H9 (cell line): Measurements from ENCODE around the gene ADGRG4. TPM values are rescaled to one million over a fixed set of nuclear protein-coding genes. Genes with fewer than 3 reads are reported as not detected.

Source experiments
- DNase-seq: peaks from one replicate; pipeline ENCODE4 v3.0.0-alpha.2; 2017
- H2AFZ ChIP-seq: one replicate; pipeline ENCODE4 v1.6.1; 2013; ENCODE audit warnings: mild to moderate bottlenecking, low read length, control low read depth, moderate library complexity
- H2AK5ac ChIP-seq: 2 replicates; pipeline ENCODE4 v1.6.1; 2013; ENCODE audit warnings: low read length, control low read depth, mixed read lengths; ENCODE audit not compliant: insufficient read length
- H2BK120ac ChIP-seq: one replicate; pipeline ENCODE4 v1.6.1; 2013; ENCODE audit warnings: low read depth, mild to moderate bottlenecking, low read length, control low read depth, inconsistent platforms; ENCODE audit not compliant: poor library complexity, severe bottlenecking
- H2BK12ac ChIP-seq: 2 replicates; pipeline ENCODE4 v1.6.1; 2013; ENCODE audit warnings: low read length, control low read depth, mixed read lengths, low read depth; ENCODE audit not compliant: insufficient read length
- H2BK15ac ChIP-seq: 2 replicates; pipeline ENCODE4 v1.6.1; 2013; ENCODE audit warnings: low read depth, low read length, control low read depth
- H2BK20ac ChIP-seq: one replicate; pipeline ENCODE4 v1.6.1; 2013; ENCODE audit warnings: low read depth, mild to moderate bottlenecking, low read length, control low read depth, inconsistent platforms; ENCODE audit not compliant: poor library complexity, severe bottlenecking
- H2BK5ac ChIP-seq: 2 replicates; pipeline ENCODE4 v1.6.1; 2013; ENCODE audit warnings: low read length, control low read depth, mixed read lengths; ENCODE audit not compliant: insufficient read length
- H3K14ac ChIP-seq: 2 replicates; pipeline ENCODE4 v1.6.1; 2013; ENCODE audit warnings: low read length, control low read depth; ENCODE audit not compliant: insufficient read depth
- H3K18ac ChIP-seq: 2 replicates; pipeline ENCODE4 v1.6.1; 2013; ENCODE audit warnings: low read depth, mild to moderate bottlenecking, mixed read lengths, low read length, control low read depth; ENCODE audit not compliant: insufficient read length
- H3K23ac ChIP-seq: 2 replicates; pipeline ENCODE4 v1.6.1; 2013; ENCODE audit warnings: low read length, control low read depth, mixed read lengths, low read depth; ENCODE audit not compliant: insufficient read length
- H3K23me2 ChIP-seq: 2 replicates; pipeline ENCODE4 v1.6.1; 2013; ENCODE audit warnings: low read depth, mild to moderate bottlenecking, mixed read lengths, low read length, control low read depth; ENCODE audit not compliant: insufficient read length, poor library complexity, severe bottlenecking
- H3K27ac ChIP-seq: 2 replicates; pipeline ENCODE4 v1.5.1; 2013; ENCODE audit warnings: low read length, control low read depth, mixed read lengths, low read depth; ENCODE audit not compliant: insufficient read length
- H3K27me3 ChIP-seq: 2 replicates; pipeline ENCODE4 v1.6.1; 2013; ENCODE audit warnings: low read length, control low read depth, inconsistent platforms; ENCODE audit not compliant: insufficient read depth
- H3K4ac ChIP-seq: 2 replicates; pipeline ENCODE4 v1.6.1; 2013; ENCODE audit warnings: low read depth, mild to moderate bottlenecking, control low read depth, inconsistent platforms, low read length, moderate library complexity
- H3K4me1 ChIP-seq: 2 replicates; pipeline ENCODE4 v1.6.1; 2013; ENCODE audit warnings: low read length, control low read depth, inconsistent platforms; ENCODE audit not compliant: insufficient read depth
- H3K4me2 ChIP-seq: 2 replicates; pipeline ENCODE4 v1.6.1; 2013; ENCODE audit warnings: low read length, control low read depth, mixed read lengths; ENCODE audit not compliant: insufficient read length, insufficient read depth
- H3K56ac ChIP-seq: 2 replicates; pipeline ENCODE4 v1.6.1; 2013; ENCODE audit warnings: low read depth, mild to moderate bottlenecking, mixed read lengths, low read length, control low read depth; ENCODE audit not compliant: insufficient read length
- H3K79me1 ChIP-seq: 2 replicates; pipeline ENCODE4 v1.6.1; 2013; ENCODE audit warnings: low read depth, mild to moderate bottlenecking, moderate library complexity, low read length, control low read depth, inconsistent platforms; ENCODE audit not compliant: insufficient read depth, poor library complexity, severe bottlenecking
- H3K79me2 ChIP-seq: 2 replicates; pipeline ENCODE4 v1.6.1; 2013; ENCODE audit warnings: low read length, control low read depth, inconsistent platforms; ENCODE audit not compliant: insufficient read depth
- H3K9ac ChIP-seq: 2 replicates; pipeline ENCODE4 v1.6.1; 2013; ENCODE audit warnings: low read length, control low read depth, mixed read lengths; ENCODE audit not compliant: insufficient read length; ENCODE audit errors: extremely low read depth
- H3K9me3 ChIP-seq: one replicate; pipeline ENCODE4 v1.6.1; 2013; ENCODE audit warnings: low read depth, low read length, inconsistent platforms; ENCODE audit not compliant: control insufficient read depth
- H3T11ph ChIP-seq: one replicate; pipeline ENCODE4 v1.6.1; 2013; ENCODE audit warnings: mild to moderate bottlenecking, low read length, control low read depth, inconsistent platforms
- H4K20me1 ChIP-seq: one replicate; pipeline ENCODE4 v1.6.1; 2013; ENCODE audit not compliant: control insufficient read depth, insufficient read length, insufficient read depth
- H4K5ac ChIP-seq: 2 replicates; pipeline ENCODE4 v1.6.1; 2013; ENCODE audit warnings: low read depth, mild to moderate bottlenecking, mixed read lengths, low read length, control low read depth; ENCODE audit not compliant: insufficient read length
- H4K8ac ChIP-seq: replicated peaks from 2 replicates; pipeline ENCODE4 v1.6.1; 2013; ENCODE audit warnings: low read length, control low read depth, mixed read lengths, low read depth; ENCODE audit not compliant: insufficient read length
- H4K91ac ChIP-seq: 2 replicates; pipeline ENCODE4 v1.6.1; 2013; ENCODE audit warnings: low read depth, mild to moderate bottlenecking, moderate library complexity, mixed read lengths, low read length, control low read depth; ENCODE audit not compliant: insufficient read length
- H3K27ac Mint-ChIP-seq, 3 experiments: 2 replicates in 2 of 3; 3 replicates in 1 of 3; pipeline ENCODE4 v1.8.0; 2020 to 2021; ENCODE audit warnings: mixed read lengths in 3 of 3, mild to moderate bottlenecking in 1 of 3, moderate library complexity in 1 of 3
- H3K27me3 Mint-ChIP-seq: 2 replicates; pipeline ENCODE4 v1.8.0; 2021; ENCODE audit warnings: low read depth, mild to moderate bottlenecking, moderate library complexity, mixed read lengths
- H3K36me3 Mint-ChIP-seq, 3 experiments: 2 replicates in 2 of 3; 3 replicates in 1 of 3; pipeline ENCODE4 v1.8.0; 2020 to 2021; ENCODE audit warnings: low read depth in 3 of 3, mixed read lengths in 3 of 3; ENCODE audit not compliant: insufficient read depth in 1 of 3
- H3K4me1 Mint-ChIP-seq, 2 experiments: 2 replicates each; pipeline ENCODE4 v1.8.0; 2020; ENCODE audit warnings: mixed read lengths in 2 of 2
- H3K4me3 Mint-ChIP-seq, 2 experiments: 2 replicates in 1 of 2; 3 replicates in 1 of 2; pipeline ENCODE4 v1.8.0; 2020 to 2021; ENCODE audit warnings: mild to moderate bottlenecking in 2 of 2, mixed read lengths in 2 of 2, moderate library complexity in 1 of 2
- H3K9me3 Mint-ChIP-seq, 2 experiments: 2 replicates in 1 of 2; 3 replicates in 1 of 2; pipeline ENCODE4 v1.8.0; 2020; ENCODE audit warnings: mild to moderate bottlenecking in 2 of 2, mixed read lengths in 2 of 2, moderate library complexity in 1 of 2
- CTCF ChIP-seq: fragments of 200-600 bp; sonication (generic); conservative IDR thresholded peaks from 3 replicates; pipeline ENCODE4 v1.8.0; 2021; ENCODE audit warnings: antibody characterized with exemption, mild to moderate bottlenecking
- WGBS: extraction: QIAGEN DNeasy Blood & Tissue Kit; methylation state at CpG from one replicate; pipeline ENCODE4 v1.1.7; 2013; ENCODE audit warnings: missing lambda C conversion rate, low lambda C conversion rate, mixed read lengths; ENCODE audit not compliant: insufficient read length; ENCODE audit errors: extremely low coverage; 5-methylcytosine and 5-hydroxymethylcytosine counted together
- total RNA-seq: library from RNA; stranded (reverse); gene quantifications from 2 replicates; pipeline ENCODE4 v1.2.1, GENCODE V29; 2021

Gene ADGRG4
- total RNA-seq, 1 experiment from 2014 or later: not detected

GRCh38 chrX:136446208-136446607, 145.4 kb downstream of the ADGRG4 start:
- TF ChIP-seq CTCF: no peak
- H3K79me2 ChIP-seq: no peaks in the 10 kb centered on the region
- no peak overlapping the region for H4K8ac ChIP-seq
- no CpG with 5 or more reads among the region's 6 CpGs for WGBS
- H3K4me2 ChIP-seq: no peak overlapping the region
- H4K5ac ChIP-seq: no peak overlapping the region
- H3K9ac ChIP-seq: no peak overlapping the region
- H3K27ac ChIP-seq: no peak overlapping the region
- no peaks in the 10 kb centered on the region for H3K27me3 ChIP-seq
- Mint-ChIP-seq H3K4me1 (no peaks in the 10 kb centered on the region), H3K9me3 (peaks cover 0 to 2% of the 10 kb centered on the region in 2 experiments), H3K36me3 (peaks cover 0 to 5% (median 2%) of the 10 kb centered on the region in 3 experiments; a peak in 4 of 7 replicates), H3K27me3 (no peaks in the 10 kb centered on the region; the same call in 1 of the 2 replicates), H3K4me3 (no peak overlapping the region), H3K27ac (no peak overlapping the region)
- no peak overlapping the region for H3K23ac ChIP-seq
- no peak overlapping the region for H2AFZ ChIP-seq
- no peak overlapping the region for H2BK5ac ChIP-seq
- no peaks in the 10 kb centered on the region for H3K23me2 ChIP-seq
- H2BK120ac ChIP-seq: no peak overlapping the region
- H3K4me1 ChIP-seq: no peaks in the 10 kb centered on the region
- no peak overlapping the region for H3K4ac ChIP-seq
- H4K20me1 ChIP-seq: no peaks in the 10 kb centered on the region
- H3K79me1 ChIP-seq: no peaks in the 10 kb centered on the region
- H3T11ph ChIP-seq: no peak overlapping the region
- H3K56ac ChIP-seq: no peak overlapping the region
- peaks cover 18% of the 10 kb centered on the region for H3K9me3 ChIP-seq
- H2AK5ac ChIP-seq: no peak overlapping the region
- H4K91ac ChIP-seq: no peak overlapping the region
- no peak overlapping the region for H2BK20ac ChIP-seq
- DNase-seq: no peak
- H2BK15ac ChIP-seq: no peak overlapping the region
- no peak overlapping the region for H3K14ac ChIP-seq
- H3K18ac ChIP-seq: no peak overlapping the region
- H2BK12ac ChIP-seq: no peak overlapping the region
